ENCODE results near the gene SRGAP3. TPM values are rescaled to one million over a fixed set of nuclear protein-coding genes. Genes with fewer than 3 reads are reported as not detected.

Gene SRGAP3
- total RNA-seq, 2 experiments from 2014 or later = 1.2 to 1.3 TPM

- H3K27me3 Mint-ChIP-seq = peaks cover 13% of the 10 kb centered on the region
- H3K36me3 Mint-ChIP-seq (ENCODE audit: low read depth) = no peaks in the 10 kb centered on the region
- POLR2A ChIA-PET = no interaction called here
- CTCF ChIA-PET = interaction anchor here (0.7 to 1.1 kb wide), 2 partner anchors 104 to 1170 kb away, joined by 3 read pairs; no protein-coding TSS in a partner anchor
- no peak overlapping the region for H3K27ac Mint-ChIP-seq
- no peaks in the 10 kb centered on the region for H3K9me3 Mint-ChIP-seq
- H3K4me1 Mint-ChIP-seq = no peaks in the 10 kb centered on the region
- H3K4me3 Mint-ChIP-seq = no peak overlapping the region
- no peak for DNase-seq
These were observed 120.1 kb downstream of the SRGAP3 start for GRCh38 chr3:9129365-9129764.

GRCh38 chr3:9125278-9125951, 124.0 kb downstream of the SRGAP3 start:
- CTCF ChIA-PET = no interaction called here
- Mint-ChIP-seq H3K36me3 (ENCODE audit: low read depth) (no peaks in the 10 kb centered on the region), H3K27me3 (peaks cover 4% of the 10 kb centered on the region), H3K9me3 (no peaks in the 10 kb centered on the region), H3K27ac (no peak overlapping the region), H3K4me3 (no peak overlapping the region), H3K4me1 (no peaks in the 10 kb centered on the region)
- POLR2A ChIA-PET = no interaction called here
- DNase-seq = no peak

- POLR2A ChIA-PET = no interaction called here
- CTCF ChIA-PET = no interaction called here
- no peak overlapping the region for H3K27ac Mint-ChIP-seq
These were observed 124.7 kb downstream of the SRGAP3 start for GRCh38 chr3:9124730-9125129.

GRCh38 chr3:9123840-9124239, 125.6 kb downstream of the SRGAP3 start:
- ChIA-PET CTCF (no interaction called here), POLR2A (no interaction called here)
- no peak overlapping the region for H3K4me3 Mint-ChIP-seq
- H3K36me3 Mint-ChIP-seq (ENCODE audit: low read depth) = no peaks in the 10 kb centered on the region
- H3K4me1 Mint-ChIP-seq = no peaks in the 10 kb centered on the region
- H3K27me3 Mint-ChIP-seq = no peaks in the 10 kb centered on the region
- DNase-seq = no peak
- H3K27ac Mint-ChIP-seq = no peak overlapping the region
- H3K9me3 Mint-ChIP-seq = no peaks in the 10 kb centered on the region

More at GRCh38 chr3:9124730-9125129, 124.7 kb downstream of the SRGAP3 start:
- no peaks in the 10 kb centered on the region for H3K4me1 Mint-ChIP-seq
- DNase-seq = no peak
- H3K36me3 Mint-ChIP-seq (ENCODE audit: low read depth) = no peaks in the 10 kb centered on the region
- no peaks in the 10 kb centered on the region for H3K27me3 Mint-ChIP-seq
- no peaks in the 10 kb centered on the region for H3K9me3 Mint-ChIP-seq
- H3K4me3 Mint-ChIP-seq = no peak overlapping the region

- no peaks in the 10 kb centered on the region for H3K27me3 Mint-ChIP-seq
- no peak overlapping the region for H3K27ac Mint-ChIP-seq
- ChIA-PET CTCF (no interaction called here), POLR2A (no interaction called here)
- no peaks in the 10 kb centered on the region for H3K9me3 Mint-ChIP-seq
- no peaks in the 10 kb centered on the region for H3K4me1 Mint-ChIP-seq
- no peaks in the 10 kb centered on the region for H3K36me3 Mint-ChIP-seq (ENCODE audit: low read depth)
- no peak overlapping the region for H3K4me3 Mint-ChIP-seq
- no peak for DNase-seq
These were observed 126.6 kb downstream of the SRGAP3 start for GRCh38 chr3:9122732-9123364.

GRCh38 chr3:9121366-9122001, 128.0 kb downstream of the SRGAP3 start:
- Mint-ChIP-seq H3K27ac (no peak overlapping the region), H3K4me3 (no peak overlapping the region), H3K27me3 (no peaks in the 10 kb centered on the region), H3K36me3 (ENCODE audit: low read depth) (no peaks in the 10 kb centered on the region), H3K9me3 (no peaks in the 10 kb centered on the region), H3K4me1 (no peaks in the 10 kb centered on the region)
- CTCF ChIA-PET = no interaction called here
- no peak for DNase-seq
- POLR2A ChIA-PET = no interaction called here

GRCh38 chr3:9119331-9119730, 130.1 kb downstream of the SRGAP3 start:
- H3K27me3 Mint-ChIP-seq = peaks cover 5% of the 10 kb centered on the region
- no peak overlapping the region for H3K27ac Mint-ChIP-seq
- H3K9me3 Mint-ChIP-seq = no peaks in the 10 kb centered on the region
- H3K4me3 Mint-ChIP-seq = no peak overlapping the region
- no peak for DNase-seq
- no peaks in the 10 kb centered on the region for H3K4me1 Mint-ChIP-seq
- CTCF ChIA-PET = interaction anchor here (2.0 kb wide), 1 partner anchor 183 kb away, joined by 4 read pairs; no protein-coding TSS in a partner anchor
- POLR2A ChIA-PET = no interaction called here
- H3K36me3 Mint-ChIP-seq (ENCODE audit: low read depth) = no peaks in the 10 kb centered on the region

- H3K4me1 Mint-ChIP-seq = no peaks in the 10 kb centered on the region
- peaks cover 5% of the 10 kb centered on the region for H3K27me3 Mint-ChIP-seq
- no peak for DNase-seq
- CTCF ChIA-PET = interaction anchor here (2.0 kb wide), 1 partner anchor 184 kb away, joined by 4 read pairs; no protein-coding TSS in a partner anchor
- no peak overlapping the region for H3K27ac Mint-ChIP-seq
- H3K9me3 Mint-ChIP-seq = no peaks in the 10 kb centered on the region
- H3K4me3 Mint-ChIP-seq = no peak overlapping the region
- no peaks in the 10 kb centered on the region for H3K36me3 Mint-ChIP-seq (ENCODE audit: low read depth)
- POLR2A ChIA-PET = no interaction called here
These were observed 131.2 kb downstream of the SRGAP3 start for GRCh38 chr3:9118222-9118621.

- H3K4me1 Mint-ChIP-seq = no peaks in the 10 kb centered on the region
- peaks cover 5% of the 10 kb centered on the region for H3K27me3 Mint-ChIP-seq
- H3K9me3 Mint-ChIP-seq = no peaks in the 10 kb centered on the region
- ChIA-PET POLR2A (no interaction called here), CTCF (no interaction called here)
- no peak overlapping the region for H3K27ac Mint-ChIP-seq
- DNase-seq = no peak
- H3K4me3 Mint-ChIP-seq = no peak overlapping the region
- no peaks in the 10 kb centered on the region for H3K36me3 Mint-ChIP-seq (ENCODE audit: low read depth)
These were observed 132.2 kb downstream of the SRGAP3 start for GRCh38 chr3:9117220-9117619.

GRCh38 chr3:9116336-9116735, 133.1 kb downstream of the SRGAP3 start:
- no peaks in the 10 kb centered on the region for H3K4me1 Mint-ChIP-seq
- H3K27ac Mint-ChIP-seq = no peak overlapping the region
- H3K9me3 Mint-ChIP-seq = no peaks in the 10 kb centered on the region
- DNase-seq = no peak
- H3K4me3 Mint-ChIP-seq = no peak overlapping the region
- H3K36me3 Mint-ChIP-seq (ENCODE audit: low read depth) = no peaks in the 10 kb centered on the region
- H3K27me3 Mint-ChIP-seq = peaks cover 5% of the 10 kb centered on the region
- POLR2A ChIA-PET = no interaction called here
- CTCF ChIA-PET = no interaction called here

GRCh38 chr3:9115336-9115735, 134.1 kb downstream of the SRGAP3 start:
- DNase-seq = no peak
- H3K4me1 Mint-ChIP-seq = no peaks in the 10 kb centered on the region
- H3K9me3 Mint-ChIP-seq = no peaks in the 10 kb centered on the region
- POLR2A ChIA-PET = no interaction called here
- H3K27me3 Mint-ChIP-seq = peaks cover 5% of the 10 kb centered on the region
- CTCF ChIA-PET = no interaction called here
- H3K36me3 Mint-ChIP-seq (ENCODE audit: low read depth) = no peaks in the 10 kb centered on the region
- no peak overlapping the region for H3K27ac Mint-ChIP-seq
- H3K4me3 Mint-ChIP-seq = no peak overlapping the region

GRCh38 chr3:9113040-9113439, 136.4 kb downstream of the SRGAP3 start:
- no peaks in the 10 kb centered on the region for H3K36me3 Mint-ChIP-seq (ENCODE audit: low read depth)
- no peaks in the 10 kb centered on the region for H3K4me1 Mint-ChIP-seq
- ChIA-PET POLR2A (no interaction called here), CTCF (no interaction called here)
- peaks cover 5% of the 10 kb centered on the region for H3K27me3 Mint-ChIP-seq
- DNase-seq = no peak
- H3K27ac Mint-ChIP-seq = no peak overlapping the region
- no peak overlapping the region for H3K4me3 Mint-ChIP-seq
- no peaks in the 10 kb centered on the region for H3K9me3 Mint-ChIP-seq

- no peaks in the 10 kb centered on the region for H3K4me1 Mint-ChIP-seq
- no peaks in the 10 kb centered on the region for H3K9me3 Mint-ChIP-seq
- H3K27ac Mint-ChIP-seq = no peak overlapping the region
- H3K27me3 Mint-ChIP-seq = peaks cover 6% of the 10 kb centered on the region
- no peak for DNase-seq
- POLR2A ChIA-PET = no interaction called here
- CTCF ChIA-PET = no interaction called here
- no peak overlapping the region for H3K4me3 Mint-ChIP-seq
- no peaks in the 10 kb centered on the region for H3K36me3 Mint-ChIP-seq (ENCODE audit: low read depth)
These were observed 137.6 kb downstream of the SRGAP3 start for GRCh38 chr3:9111866-9112265.

- no peak for DNase-seq
- Mint-ChIP-seq H3K27ac (no peak overlapping the region), H3K9me3 (no peaks in the 10 kb centered on the region), H3K4me1 (no peaks in the 10 kb centered on the region), H3K4me3 (no peak overlapping the region), H3K27me3 (peaks cover 6% of the 10 kb centered on the region), H3K36me3 (ENCODE audit: low read depth) (no peaks in the 10 kb centered on the region)
- ChIA-PET CTCF (no interaction called here), POLR2A (no interaction called here)
These were observed 138.0 kb downstream of the SRGAP3 start for GRCh38 chr3:9111417-9111816.
